Measurements from ENCODE around the gene PDE6H.
A peak's percentile ranks its signal among the peaks of the same experiment; 100 is the strongest.

PDE6H gene

GRCh38 chr12:14951851-14952250 lies 21.0 kb upstream of the PDE6H start:
- no peak for DNase-seq (ENCODE audit: low read depth)

GRCh38 chr12:14952299-14952921 lies 20.4 kb upstream of the PDE6H start:
- no peak for DNase-seq (ENCODE audit: low read depth)

- DNase-seq (ENCODE audit: low read depth) = no peak
Observed at GRCh38 chr12:14953752-14954151, 19.1 kb upstream of the PDE6H start.

GRCh38 chr12:14954269-14954668 lies 18.6 kb upstream of the PDE6H start:
- no peak for DNase-seq (ENCODE audit: low read depth)

GRCh38 chr12:14956024-14956891 lies 16.6 kb upstream of the PDE6H start:
- DNase-seq (ENCODE audit: low read depth) = no peak

- DNase-seq (ENCODE audit: low read depth) = no peak
Observed at GRCh38 chr12:14956905-14957304, 15.9 kb upstream of the PDE6H start.

- DNase-seq (ENCODE audit: low read depth) = no peak
Observed at GRCh38 chr12:14957551-14958168, 15.2 kb upstream of the PDE6H start.

- no peak for DNase-seq (ENCODE audit: low read depth)
Observed at GRCh38 chr12:14958361-14959125, 14.3 kb upstream of the PDE6H start.

GRCh38 chr12:14959126-14959440 lies 13.8 kb upstream of the PDE6H start:
- DNase-seq (ENCODE audit: low read depth) = no peak

GRCh38 chr12:14959463-14959862 lies 13.4 kb upstream of the PDE6H start:
- DNase-seq (ENCODE audit: low read depth) = no peak

- no peak for DNase-seq (ENCODE audit: low read depth)
Observed at GRCh38 chr12:14959916-14960496, 12.8 kb upstream of the PDE6H start.

GRCh38 chr12:14960548-14961465 lies 12.0 kb upstream of the PDE6H start:
- DNase-seq (ENCODE audit: low read depth) = no peak

GRCh38 chr12:14961466-14962152 lies 11.2 kb upstream of the PDE6H start, which contains the start of gene ARHGDIB:
Gene ARHGDIB (minus strand): TSS chr12:14961601. CDS start chr12:14950712, 10,889 bp downstream.
- peak; percentile 83 for DNase-seq (ENCODE audit: low read depth)

- no peak for DNase-seq (ENCODE audit: low read depth)
Observed at GRCh38 chr12:14962153-14962539, 10.7 kb upstream of the PDE6H start.

- DNase-seq (ENCODE audit: low read depth) = no peak
Observed at GRCh38 chr12:14962797-14963196, 10.0 kb upstream of the PDE6H start.

GRCh38 chr12:14963520-14963919 lies 9.3 kb upstream of the PDE6H start:
- no peak for DNase-seq (ENCODE audit: low read depth)

- no peak for DNase-seq (ENCODE audit: low read depth)
Observed at GRCh38 chr12:14964406-14964805, 8.4 kb upstream of the PDE6H start.

- no peak for DNase-seq (ENCODE audit: low read depth)
Observed at GRCh38 chr12:14965221-14965620, 7.6 kb upstream of the PDE6H start.

GRCh38 chr12:14968478-14968877 lies 4.4 kb upstream of the PDE6H start:
- no peak for DNase-seq (ENCODE audit: low read depth)

- no peak for DNase-seq (ENCODE audit: low read depth)
Observed at GRCh38 chr12:14970473-14970872, 2.4 kb upstream of the PDE6H start.

Data from T follicular helper cell (primary cell).